ENCODE data around the gene FAM53B.

Gene FAM53B

GRCh38 chr10:124742413-124743190 is 1.6 kb downstream of the FAM53B start:
- no peak for DNase-seq (ENCODE audit: low read depth in 2 of 2)

GRCh38 chr10:124741922-124742412 is 2.2 kb downstream of the FAM53B start:
- DNase-seq (ENCODE audit: low read depth in 2 of 2), result no peak

GRCh38 chr10:124741281-124741921 is 2.8 kb downstream of the FAM53B start:
- DNase-seq (ENCODE audit: low read depth in 2 of 2), result peak; percentile 52 to 63

- no peak for DNase-seq (ENCODE audit: low read depth in 2 of 2)
Observed at GRCh38 chr10:124740369-124741280, 3.6 kb downstream of the FAM53B start.

- DNase-seq (ENCODE audit: low read depth in 2 of 2), result no peak
Observed at GRCh38 chr10:124739986-124740368, 4.2 kb downstream of the FAM53B start.

GRCh38 chr10:124739119-124739921 is 4.9 kb downstream of the FAM53B start:
- DNase-seq (ENCODE audit: low read depth in 2 of 2), result no peak

GRCh38 chr10:124738441-124738840 is 5.7 kb downstream of the FAM53B start:
- DNase-seq (ENCODE audit: low read depth in 2 of 2), result no peak

- no peak for DNase-seq (ENCODE audit: low read depth in 2 of 2)
Observed at GRCh38 chr10:124737708-124738107, 6.5 kb downstream of the FAM53B start.

- DNase-seq (ENCODE audit: low read depth in 2 of 2), result no peak
Observed at GRCh38 chr10:124737221-124737620, 7.0 kb downstream of the FAM53B start.

GRCh38 chr10:124736491-124737136 is 7.6 kb downstream of the FAM53B start:
- DNase-seq (ENCODE audit: low read depth in 2 of 2), result no peak

- no peak for DNase-seq (ENCODE audit: low read depth in 2 of 2)
Observed at GRCh38 chr10:124735491-124736286, 8.5 kb downstream of the FAM53B start.

- DNase-seq (ENCODE audit: low read depth in 2 of 2), result no peak
Observed at GRCh38 chr10:124734311-124735166, 9.6 kb downstream of the FAM53B start.

- DNase-seq (ENCODE audit: low read depth in 2 of 2), result no peak
Observed at GRCh38 chr10:124733571-124734245, 10.5 kb downstream of the FAM53B start.

GRCh38 chr10:124732931-124733570 is 11.1 kb downstream of the FAM53B start:
- peak; percentile 37 to 66 for DNase-seq (ENCODE audit: low read depth in 2 of 2)

- no peak for DNase-seq (ENCODE audit: low read depth in 2 of 2)
Observed at GRCh38 chr10:124731551-124731950, 12.6 kb downstream of the FAM53B start.

- DNase-seq (ENCODE audit: low read depth in 2 of 2), result no peak
Observed at GRCh38 chr10:124730790-124731189, 13.4 kb downstream of the FAM53B start.

GRCh38 chr10:124728830-124729661 is 15.1 kb downstream of the FAM53B start:
- DNase-seq (ENCODE audit: low read depth in 2 of 2), result no peak

All from stimulated activated CD8-positive, alpha-beta memory T cell treated with anti-CD3 and anti-CD28 coated beads, Interleukin-2, amount 100 ng/mL, for 48 hours (primary cell).